Mucosa of descending colon (tissue), 3 donors: ENCODE measurements around the gene CNKSR3. TPM values are rescaled to one million over a fixed set of nuclear protein-coding genes. Genes with fewer than 3 reads are reported as not detected.
A peak's percentile ranks its signal among the peaks of the same experiment; 100 is the strongest.
"Not testable (repeated sequence)": the region's sequence is repeated elsewhere in the genome, so short reads cannot be mapped to it uniquely, and the experiment has no call there.

Source experiments
- ATAC-seq: fragments of 200-7000 bp; cut with Tn5 transposase; one replicate; pipeline ENCODE4 v1.9.1; 2020; ENCODE audit warnings: mild to moderate bottlenecking, moderate library complexity
- DNase-seq, 3 donors: peaks; one replicate each; pipeline ENCODE4 v3.0.0-alpha.2; 2020
- H3K36me3 ChIP-seq: fragments of 200-600 bp; one replicate; pipeline ENCODE4 v1.8.0; 2021; ENCODE audit warnings: low read depth, mild to moderate bottlenecking
- H3K4me1 ChIP-seq: fragments of 200-600 bp; one replicate; pipeline ENCODE4 v1.8.0; 2021; ENCODE audit warnings: low read depth, mild to moderate bottlenecking
- H3K4me3 ChIP-seq: fragments of 200-600 bp; one replicate; pipeline ENCODE4 v1.8.0; 2021; ENCODE audit warnings: mild to moderate bottlenecking
- H3K9me3 ChIP-seq: fragments of 200-600 bp; one replicate; pipeline ENCODE4 v1.8.0; 2021; ENCODE audit warnings: mild to moderate bottlenecking
- CTCF ChIP-seq: fragments of 200-600 bp; IDR thresholded peaks from one replicate; pipeline ENCODE4 v1.8.0; 2022; ENCODE audit warnings: antibody characterized with exemption, mild to moderate bottlenecking
- intact Hi-C, 2 donors: fragments of 100-400 bp; cut with DNase I in 1 of 2; cut with micrococcal nuclease in 1 of 2; formaldehyde crosslinking; loops; one replicate each; pipeline versions ENCODE4 v1.11.0 to v1.11.1; 2022; cut with DNase I, micrococcal nuclease
- total RNA-seq, 3 donors: library from RNA; stranded (reverse); fragmentation: NEBNext Ultra II Directional in 2 of 3; extraction: Animal tissue kit (Norgen Biotek cat#: 25700) in 2 of 3; gene quantifications; one replicate each; pipeline versions ENCODE4 v1.2.1 to v1.2.4, GENCODE V29; 2021 to 2023
- donor health status: DM: no; HTN: no; CAD: no; lungs with moderate emphysema.
- donor health status: DM: no; HTN: no; CAD: no.
- donor health status: DM: no; HTN: yes; CAD: no.

Gene CNKSR3
- total RNA-seq, 3 donors from 2014 or later = 16.5 to 39.0 (median 33.6) TPM

- no peak for TF ChIP-seq CTCF
- Histone ChIP-seq H3K4me3 (no peak overlapping the region), H3K4me1 (peaks cover 19% of the 10 kb centered on the region), H3K9me3 (no peaks in the 10 kb centered on the region), H3K36me3 (no peaks in the 10 kb centered on the region)
- intact Hi-C loops = no loop called here
- no peak for ATAC-seq
- DNase-seq = no peak
These were observed 5.3 kb upstream of the CNKSR3 start for GRCh38 chr6:154515826-154516225.

GRCh38 chr6:154515076-154515475 lies 4.6 kb upstream of the CNKSR3 start:
- H3K4me3 ChIP-seq, H3K36me3 ChIP-seq, ATAC-seq, intact Hi-C loops, H3K9me3 ChIP-seq, DNase-seq: not testable (repeated sequence)
- H3K4me1 ChIP-seq = peaks cover 19% of the 10 kb centered on the region

GRCh38 chr6:154514481-154514880 lies 4.0 kb upstream of the CNKSR3 start:
- Histone ChIP-seq H3K4me3 (no peak overlapping the region), H3K36me3 (no peaks in the 10 kb centered on the region), H3K9me3 (no peaks in the 10 kb centered on the region), H3K4me1 (peaks cover 19% of the 10 kb centered on the region)
- intact Hi-C loops = no loop called here
- TF ChIP-seq CTCF = no peak
- no peak for DNase-seq
- ATAC-seq = no peak

GRCh38 chr6:154513601-154514320 lies 3.3 kb upstream of the CNKSR3 start:
- intact Hi-C loops = no loop called here
- H3K4me3 ChIP-seq = no peak overlapping the region
- TF ChIP-seq CTCF = no peak

GRCh38 chr6:154512201-154512600 lies 1.7 kb upstream of the CNKSR3 start:
- H3K9me3 ChIP-seq = no peaks in the 10 kb centered on the region
- no peak overlapping the region for H3K4me3 ChIP-seq
- intact Hi-C loops = no loop called here
- DNase-seq (no peak), ATAC-seq (no peak)
- H3K36me3 ChIP-seq = no peaks in the 10 kb centered on the region
- H3K4me1 ChIP-seq = peaks cover 19% of the 10 kb centered on the region
- TF ChIP-seq CTCF = no peak

More at GRCh38 chr6:154513601-154514320, 3.3 kb upstream of the CNKSR3 start:
- DNase-seq = no peak
- Histone ChIP-seq H3K36me3 (no peaks in the 10 kb centered on the region), H3K4me1 (peaks cover 19% of the 10 kb centered on the region), H3K9me3 (no peaks in the 10 kb centered on the region)
- ATAC-seq = no peak

- Histone ChIP-seq H3K4me1 (peaks cover 19% of the 10 kb centered on the region), H3K4me3 (no peak overlapping the region), H3K9me3 (no peaks in the 10 kb centered on the region), H3K36me3 (no peaks in the 10 kb centered on the region)
- no peak for ATAC-seq
- DNase-seq = peak in 1 of 3 donors; percentile 21
- no peak for TF ChIP-seq CTCF
- intact Hi-C loops = no loop called here
These were observed 1.3 kb upstream of the CNKSR3 start for GRCh38 chr6:154511791-154512190.
